Fibroblast of the aortic adventitia (primary cell): Measurements from ENCODE around the gene PDZD7. TPM values are rescaled to one million over a fixed set of nuclear protein-coding genes. Genes with fewer than 3 reads are reported as not detected.
A peak's percentile ranks its signal among the peaks of the same experiment; 100 is the strongest.

Source experiments
- DNase-seq: peaks from one replicate; pipeline ENCODE4 v3.0.0-alpha.2; 2010; ENCODE audit warnings: low read depth
- H3K4me3 ChIP-seq: 2 replicates; pipeline ENCODE4 v1.5.1; 2011; ENCODE audit warnings: low read depth, mild to moderate bottlenecking, control low read depth, low read length, moderate library complexity
- total RNA-seq: library from RNA; depleted of rRNA; stranded (reverse); fragments of >200 nt; gene quantifications from 2 replicates; pipeline ENCODE4 v1.2.3, GENCODE V29; 2012; ENCODE audit warnings: low replicate concordance
- TF ChIP-seq, protein P1 (sequence below): IDR thresholded peaks from 2 replicates; pipeline ENCODE4 v1.5.1; 2011; ENCODE audit warnings: mild to moderate bottlenecking, low read length, control low read depth, inconsistent platforms; ENCODE audit not compliant: insufficient read depth

PDZD7 gene
- total RNA-seq, 1 donor = 0.27 TPM

DNA sequence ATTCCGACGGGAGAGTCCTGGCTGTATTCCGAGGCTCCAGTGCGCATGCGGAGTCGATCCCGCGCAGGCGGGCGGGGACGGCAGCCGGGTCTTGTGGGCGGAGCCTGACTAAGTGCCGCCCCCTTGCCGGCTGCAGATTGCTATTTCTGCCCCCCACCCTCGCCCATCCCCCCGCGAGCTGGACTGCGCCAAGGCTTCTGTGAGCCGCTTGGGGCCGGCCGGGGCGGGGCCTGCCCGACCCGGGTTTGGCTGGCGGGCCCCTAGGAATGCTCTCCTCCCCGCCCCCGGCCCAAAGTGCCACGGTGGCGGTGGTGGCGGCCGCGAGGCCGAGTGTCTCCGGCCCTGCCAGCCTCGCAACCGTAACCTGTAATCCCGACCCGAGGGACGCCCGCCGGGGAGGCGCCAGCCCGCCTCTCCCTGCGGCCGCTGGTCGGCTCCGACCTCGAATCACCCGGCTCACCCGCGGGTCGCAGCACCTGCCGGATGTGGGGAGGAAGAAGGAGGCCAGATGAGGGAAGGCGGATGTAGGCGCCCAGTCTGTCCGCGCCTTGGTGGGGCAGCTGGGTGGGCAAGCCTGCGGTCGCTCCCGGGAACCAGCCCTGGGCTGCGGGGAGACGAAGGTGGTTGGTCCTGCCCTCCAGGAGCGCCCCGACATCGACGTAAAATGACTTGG is 30.2 kb upstream of the PDZD7 start:
- peak overlapping the region; percentile 100 for H3K4me3 ChIP-seq
- DNase-seq = peak; percentile 93
- TF ChIP-seq, protein P1, sequence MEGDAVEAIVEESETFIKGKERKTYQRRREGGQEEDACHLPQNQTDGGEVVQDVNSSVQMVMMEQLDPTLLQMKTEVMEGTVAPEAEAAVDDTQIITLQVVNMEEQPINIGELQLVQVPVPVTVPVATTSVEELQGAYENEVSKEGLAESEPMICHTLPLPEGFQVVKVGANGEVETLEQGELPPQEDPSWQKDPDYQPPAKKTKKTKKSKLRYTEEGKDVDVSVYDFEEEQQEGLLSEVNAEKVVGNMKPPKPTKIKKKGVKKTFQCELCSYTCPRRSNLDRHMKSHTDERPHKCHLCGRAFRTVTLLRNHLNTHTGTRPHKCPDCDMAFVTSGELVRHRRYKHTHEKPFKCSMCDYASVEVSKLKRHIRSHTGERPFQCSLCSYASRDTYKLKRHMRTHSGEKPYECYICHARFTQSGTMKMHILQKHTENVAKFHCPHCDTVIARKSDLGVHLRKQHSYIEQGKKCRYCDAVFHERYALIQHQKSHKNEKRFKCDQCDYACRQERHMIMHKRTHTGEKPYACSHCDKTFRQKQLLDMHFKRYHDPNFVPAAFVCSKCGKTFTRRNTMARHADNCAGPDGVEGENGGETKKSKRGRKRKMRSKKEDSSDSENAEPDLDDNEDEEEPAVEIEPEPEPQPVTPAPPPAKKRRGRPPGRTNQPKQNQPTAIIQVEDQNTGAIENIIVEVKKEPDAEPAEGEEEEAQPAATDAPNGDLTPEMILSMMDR = no peak

DNA sequence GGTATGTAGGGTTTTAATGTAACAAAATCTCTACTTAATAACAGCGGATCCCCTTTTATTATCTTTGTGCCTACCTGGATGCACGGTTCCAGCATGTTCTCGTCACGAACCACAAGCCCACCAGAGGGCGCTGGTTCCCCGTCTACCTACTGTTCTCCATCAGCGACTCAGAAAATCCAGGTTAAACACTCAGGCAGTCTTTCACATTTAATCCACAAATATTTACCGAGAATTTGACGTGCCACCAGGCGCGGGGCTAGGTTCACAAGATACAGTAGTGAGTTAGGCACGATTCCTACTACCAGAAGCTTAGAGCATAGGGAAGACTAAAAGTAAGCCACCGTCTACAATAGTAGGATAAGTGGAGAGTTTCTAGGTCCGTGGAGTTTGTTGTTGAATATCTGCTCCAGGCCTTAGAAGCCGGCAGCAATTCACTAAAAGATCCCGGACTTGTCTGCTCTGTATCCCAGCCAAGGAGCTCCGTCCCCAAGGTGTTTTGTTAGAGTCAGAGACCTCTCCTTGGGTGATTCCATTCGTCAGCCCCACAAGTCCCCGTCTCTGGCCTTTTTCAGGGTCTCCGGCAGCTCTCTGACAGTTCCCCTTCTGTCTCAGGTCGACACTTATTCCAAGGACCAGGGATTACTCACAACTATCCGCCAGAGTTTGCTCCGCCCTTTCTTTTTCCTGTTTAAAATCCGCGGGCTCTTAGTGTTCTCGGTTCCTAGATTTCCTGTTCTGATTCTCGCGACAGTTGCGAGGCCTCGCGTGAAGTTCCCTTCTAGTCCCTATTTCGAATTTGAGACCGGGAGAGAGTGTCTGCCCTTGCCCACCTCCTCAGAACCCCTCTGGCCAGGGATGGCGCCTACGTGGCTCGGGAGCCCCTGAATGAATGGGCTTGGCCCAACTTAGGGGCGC is 29.4 kb upstream of the PDZD7 start:
- TF ChIP-seq, protein P1 = peak; percentile 88
- peak overlapping the region; percentile 100 for H3K4me3 ChIP-seq
- DNase-seq = peak; percentile 98

DNA sequence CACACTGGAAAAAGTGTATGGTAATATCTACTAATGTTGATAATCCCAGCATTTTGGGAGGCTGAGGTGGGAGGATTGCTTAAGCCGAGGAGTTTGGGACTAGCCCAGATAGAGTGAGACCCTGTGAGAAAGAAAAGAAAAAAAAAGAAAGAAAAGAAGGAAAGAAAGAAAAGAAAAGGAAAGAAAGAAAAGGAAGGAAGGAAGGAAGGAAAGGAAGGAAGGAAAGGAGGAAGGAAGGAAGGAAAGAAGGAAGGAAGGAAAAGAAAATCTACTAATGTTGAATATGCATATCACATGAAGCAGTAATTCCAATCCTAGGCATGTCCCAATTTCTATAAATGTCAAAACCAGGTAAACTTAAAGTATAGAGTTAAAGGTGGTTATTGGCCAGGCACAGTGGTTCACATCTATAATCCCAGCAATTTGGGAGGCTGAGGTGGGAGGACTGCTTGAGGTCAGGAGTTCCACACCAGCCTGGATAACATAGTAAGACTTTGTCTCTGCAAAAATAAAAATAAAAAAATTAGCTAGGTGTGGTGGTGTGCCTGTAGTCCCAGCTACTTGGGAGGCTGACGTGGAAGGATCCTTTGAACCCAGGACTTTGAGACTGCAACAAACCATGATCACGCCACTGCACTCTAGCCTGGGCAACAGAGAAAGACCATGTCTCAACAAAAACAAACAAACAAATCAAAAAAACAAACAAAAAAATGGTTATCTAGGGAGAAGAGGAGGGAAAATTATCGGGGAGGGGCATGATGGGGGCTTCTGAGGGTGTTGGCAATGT is 25.6 kb upstream of the PDZD7 start:
- no peak overlapping the region for H3K4me3 ChIP-seq
- no peak for DNase-seq
- TF ChIP-seq, protein P1 = no peak

DNA sequence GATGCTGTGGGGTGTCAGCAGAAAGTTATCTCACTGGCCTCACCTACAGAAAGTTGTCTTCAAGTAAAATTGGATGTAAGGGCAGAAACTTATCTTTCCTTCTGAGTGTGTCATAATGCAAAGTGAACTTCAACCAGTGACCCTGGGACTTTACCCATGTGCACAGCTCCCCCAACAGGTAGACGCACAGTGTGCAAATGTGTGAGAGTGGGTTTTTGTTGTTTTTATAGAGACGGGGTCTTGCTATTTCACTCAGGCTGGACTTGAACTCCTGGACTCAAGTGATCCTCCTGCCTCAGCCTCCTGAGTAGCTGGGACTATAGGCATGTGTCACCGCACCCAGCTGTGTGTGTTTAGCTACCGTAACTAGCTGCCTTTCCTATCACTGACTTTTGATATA is 24.5 kb upstream of the PDZD7 start:
- DNase-seq = no peak
- H3K4me3 ChIP-seq = no peak overlapping the region
- TF ChIP-seq, protein P1 = no peak

DNA sequence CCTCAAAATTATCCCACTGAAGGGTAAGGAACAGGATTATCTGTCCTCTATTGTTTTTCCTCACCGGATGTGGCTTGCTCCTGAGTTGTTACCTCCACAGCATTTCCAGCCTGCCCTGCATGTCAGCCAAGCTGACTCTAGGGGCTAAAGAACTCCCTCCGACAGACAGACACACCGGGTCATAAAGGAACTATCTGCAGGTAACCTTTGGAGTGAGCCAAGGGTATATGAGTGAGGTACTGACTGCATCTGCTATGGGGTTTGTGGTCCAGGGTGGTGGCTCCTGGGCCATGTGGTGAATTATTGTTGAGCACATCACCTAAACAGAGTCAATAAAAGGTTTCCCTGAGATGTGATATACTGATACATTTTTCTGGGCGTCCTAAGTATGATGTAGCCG is 23.9 kb upstream of the PDZD7 start:
- no peak overlapping the region for H3K4me3 ChIP-seq
- TF ChIP-seq, protein P1 = no peak
- DNase-seq = no peak

DNA sequence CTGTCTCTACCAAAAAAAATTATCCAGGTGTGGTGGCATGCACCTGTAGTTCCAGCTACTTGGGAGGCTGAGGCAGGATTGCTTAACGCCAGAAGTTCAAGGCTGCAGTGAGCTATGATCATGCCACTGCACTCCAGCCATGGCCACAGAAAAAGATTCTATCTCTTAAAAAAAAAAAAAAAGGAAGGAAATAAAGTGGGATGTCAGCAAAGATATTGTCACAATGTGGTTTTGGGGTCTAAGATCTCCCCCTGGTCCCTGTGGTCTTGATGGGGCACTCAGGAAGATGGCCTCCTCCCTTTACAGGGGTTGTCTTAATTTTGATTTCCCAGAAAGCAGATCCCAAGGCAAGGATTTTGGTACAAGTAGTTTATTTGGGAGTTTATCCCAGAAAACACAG is 23.4 kb upstream of the PDZD7 start:
- TF ChIP-seq, protein P1 = no peak
- DNase-seq = no peak
- no peak overlapping the region for H3K4me3 ChIP-seq
